ENCODE results near the gene TRPC4AP.

DNA sequence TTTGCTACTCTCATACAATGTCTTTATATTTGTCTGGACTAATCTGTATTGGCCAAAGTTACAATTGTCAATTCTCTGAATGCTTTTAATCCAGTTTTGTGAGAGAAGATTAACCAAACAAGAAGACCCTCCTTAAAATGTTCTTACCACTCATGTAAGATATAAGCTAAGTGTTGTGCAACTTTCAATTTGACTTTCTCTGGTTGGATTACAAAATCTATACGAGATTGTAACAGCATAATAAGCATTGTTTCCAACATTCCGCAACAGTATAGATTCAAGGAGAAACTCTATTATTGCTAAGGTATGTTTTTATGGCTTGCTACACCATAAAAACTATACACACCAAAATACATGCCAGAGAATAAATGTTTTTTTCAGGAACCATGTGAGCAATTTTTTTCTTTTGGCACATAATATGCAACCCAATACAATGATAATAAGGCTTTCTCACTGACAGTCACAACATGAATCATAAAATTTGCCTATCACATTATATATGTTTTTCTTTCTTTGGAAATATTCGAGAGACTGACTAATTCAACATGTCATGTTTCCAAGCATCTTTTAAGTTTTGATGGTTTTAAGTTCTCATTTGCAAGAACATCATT is 12.2 kb upstream of the TRPC4AP start:
- TF ChIP-seq, protein P1, sequence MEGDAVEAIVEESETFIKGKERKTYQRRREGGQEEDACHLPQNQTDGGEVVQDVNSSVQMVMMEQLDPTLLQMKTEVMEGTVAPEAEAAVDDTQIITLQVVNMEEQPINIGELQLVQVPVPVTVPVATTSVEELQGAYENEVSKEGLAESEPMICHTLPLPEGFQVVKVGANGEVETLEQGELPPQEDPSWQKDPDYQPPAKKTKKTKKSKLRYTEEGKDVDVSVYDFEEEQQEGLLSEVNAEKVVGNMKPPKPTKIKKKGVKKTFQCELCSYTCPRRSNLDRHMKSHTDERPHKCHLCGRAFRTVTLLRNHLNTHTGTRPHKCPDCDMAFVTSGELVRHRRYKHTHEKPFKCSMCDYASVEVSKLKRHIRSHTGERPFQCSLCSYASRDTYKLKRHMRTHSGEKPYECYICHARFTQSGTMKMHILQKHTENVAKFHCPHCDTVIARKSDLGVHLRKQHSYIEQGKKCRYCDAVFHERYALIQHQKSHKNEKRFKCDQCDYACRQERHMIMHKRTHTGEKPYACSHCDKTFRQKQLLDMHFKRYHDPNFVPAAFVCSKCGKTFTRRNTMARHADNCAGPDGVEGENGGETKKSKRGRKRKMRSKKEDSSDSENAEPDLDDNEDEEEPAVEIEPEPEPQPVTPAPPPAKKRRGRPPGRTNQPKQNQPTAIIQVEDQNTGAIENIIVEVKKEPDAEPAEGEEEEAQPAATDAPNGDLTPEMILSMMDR (IDR thresholded peaks at IDR 0.05; ENCODE audit: control extremely low read depth in 1 of 3, insufficient read depth in 1 of 3, low read depth in 1 of 3, low read length in 3 of 3): no peak
- TF ChIP-seq POLR2A (IDR thresholded peaks at IDR 0.05; ENCODE audit: control extremely low read depth in 1 of 2, low read depth in 2 of 2, low read length in 2 of 2): no peak
- no peak for TF ChIP-seq TEAD4 (IDR thresholded peaks at IDR 0.05; ENCODE audit: low read depth, low read length)
- no peak for TF ChIP-seq SP1 (IDR thresholded peaks at IDR 0.05; ENCODE audit: low read depth, low read length)
- no peak for TF ChIP-seq SRF (IDR thresholded peaks at IDR 0.05; ENCODE audit: low read depth, low read length)
- TF ChIP-seq EZH2 (IDR thresholded peaks at IDR 0.05; ENCODE audit: low read depth, low read length, severe bottlenecking): no peak
- no peak for TF ChIP-seq SIRT6 (IDR thresholded peaks at IDR 0.05; ENCODE audit: low read length)
- TF ChIP-seq POLR2AphosphoS5 (IDR thresholded peaks at IDR 0.05; ENCODE audit: low read depth, low read length): no peak

Measured in H1 (cell line).